Type B pancreatic cell (in vitro differentiated cells): ENCODE data around the gene TAF9B. TPM values are rescaled to one million over a fixed set of nuclear protein-coding genes. Genes with fewer than 3 reads are reported as not detected.

Experiments used
- DNase-seq: peaks from one replicate; pipeline ENCODE4 v3.0.0; 2021; ENCODE audit warnings: mixed read lengths; ENCODE audit not compliant: unreplicated experiment; ENCODE audit errors: extremely low spot score
- H3K27ac Mint-ChIP-seq: 2 replicates; pipeline ENCODE4 v1.8.0; 2021; ENCODE audit warnings: mild to moderate bottlenecking, mixed read lengths
- H3K27me3 Mint-ChIP-seq: 2 replicates; pipeline ENCODE4 v1.8.0; 2021; ENCODE audit warnings: mixed read lengths
- H3K36me3 Mint-ChIP-seq: 2 replicates; pipeline ENCODE4 v1.8.0; 2021; ENCODE audit warnings: mixed read lengths
- H3K4me1 Mint-ChIP-seq: one replicate; pipeline ENCODE4 v1.8.0; 2021; ENCODE audit warnings: mixed read lengths; ENCODE audit not compliant: unreplicated experiment
- H3K4me3 Mint-ChIP-seq: 2 replicates; pipeline ENCODE4 v1.8.0; 2021; ENCODE audit warnings: mild to moderate bottlenecking, mixed read lengths
- H3K9me3 Mint-ChIP-seq: 2 replicates; pipeline ENCODE4 v1.8.0; 2021; ENCODE audit warnings: mixed read lengths
- total RNA-seq: library from RNA; stranded (reverse); gene quantifications from 2 replicates; pipeline ENCODE4 v1.2.1, GENCODE V29; 2021; ENCODE audit warnings: low replicate concordance
- TF ChIP-seq, protein P1 (sequence below): fragments of 200-600 bp; sonication (generic); conservative IDR thresholded peaks from 2 replicates; pipeline ENCODE4 v1.5.0; 2021; ENCODE audit warnings: antibody characterized with exemption, mild to moderate bottlenecking

The TAF9B gene
- total RNA-seq, 1 donor from 2014 or later: 25.1 TPM

DNA sequence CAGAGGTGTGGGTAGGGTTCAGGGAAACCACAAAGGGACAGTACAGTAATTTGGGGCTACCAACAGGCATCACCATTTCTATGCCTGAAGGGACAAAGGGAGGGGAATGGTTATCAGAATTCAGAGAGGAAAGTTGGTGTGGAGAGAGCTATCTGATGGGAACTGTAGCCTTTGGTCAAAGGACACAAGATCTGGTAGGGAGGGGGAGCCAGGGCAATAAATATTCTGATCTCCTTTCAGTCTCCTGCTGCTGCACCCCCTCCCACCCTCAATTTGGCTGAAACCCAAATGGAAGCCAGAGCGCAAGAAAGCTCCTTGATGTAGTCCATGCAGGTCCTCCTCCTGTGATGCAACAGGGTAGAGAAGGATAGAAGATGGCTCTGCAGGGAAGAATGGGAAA lies 20.8 kb downstream of the TAF9B start:
- Mint-ChIP-seq H3K4me1 (no peaks in the 10 kb centered on the region), H3K9me3 (no peaks in the 10 kb centered on the region), H3K27me3 (no peaks in the 10 kb centered on the region), H3K27ac (no peak overlapping the region), H3K4me3 (no peak overlapping the region), H3K36me3 (peaks cover 19% of the 10 kb centered on the region)
- DNase-seq: no peak
- TF ChIP-seq, protein P1, sequence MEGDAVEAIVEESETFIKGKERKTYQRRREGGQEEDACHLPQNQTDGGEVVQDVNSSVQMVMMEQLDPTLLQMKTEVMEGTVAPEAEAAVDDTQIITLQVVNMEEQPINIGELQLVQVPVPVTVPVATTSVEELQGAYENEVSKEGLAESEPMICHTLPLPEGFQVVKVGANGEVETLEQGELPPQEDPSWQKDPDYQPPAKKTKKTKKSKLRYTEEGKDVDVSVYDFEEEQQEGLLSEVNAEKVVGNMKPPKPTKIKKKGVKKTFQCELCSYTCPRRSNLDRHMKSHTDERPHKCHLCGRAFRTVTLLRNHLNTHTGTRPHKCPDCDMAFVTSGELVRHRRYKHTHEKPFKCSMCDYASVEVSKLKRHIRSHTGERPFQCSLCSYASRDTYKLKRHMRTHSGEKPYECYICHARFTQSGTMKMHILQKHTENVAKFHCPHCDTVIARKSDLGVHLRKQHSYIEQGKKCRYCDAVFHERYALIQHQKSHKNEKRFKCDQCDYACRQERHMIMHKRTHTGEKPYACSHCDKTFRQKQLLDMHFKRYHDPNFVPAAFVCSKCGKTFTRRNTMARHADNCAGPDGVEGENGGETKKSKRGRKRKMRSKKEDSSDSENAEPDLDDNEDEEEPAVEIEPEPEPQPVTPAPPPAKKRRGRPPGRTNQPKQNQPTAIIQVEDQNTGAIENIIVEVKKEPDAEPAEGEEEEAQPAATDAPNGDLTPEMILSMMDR: no peak

GRCh38 chrX:78116766-78117165 lies 22.7 kb downstream of the TAF9B start:
- TF ChIP-seq, protein P1: no peak
- H3K4me1 Mint-ChIP-seq: no peaks in the 10 kb centered on the region
- H3K9me3 Mint-ChIP-seq: no peaks in the 10 kb centered on the region
- H3K4me3 Mint-ChIP-seq: no peak overlapping the region
- no peaks in the 10 kb centered on the region for H3K27me3 Mint-ChIP-seq
- no peak overlapping the region for H3K27ac Mint-ChIP-seq
- H3K36me3 Mint-ChIP-seq: peaks cover 15% of the 10 kb centered on the region
- DNase-seq: no peak

GRCh38 chrX:78116365-78116764 lies 23.1 kb downstream of the TAF9B start:
- H3K9me3 Mint-ChIP-seq: no peaks in the 10 kb centered on the region
- H3K4me3 Mint-ChIP-seq: no peak overlapping the region
- H3K27me3 Mint-ChIP-seq: no peaks in the 10 kb centered on the region
- no peak for DNase-seq
- peaks cover 15% of the 10 kb centered on the region for H3K36me3 Mint-ChIP-seq
- TF ChIP-seq, protein P1: no peak
- no peaks in the 10 kb centered on the region for H3K4me1 Mint-ChIP-seq
- no peak overlapping the region for H3K27ac Mint-ChIP-seq

- Mint-ChIP-seq H3K9me3 (no peaks in the 10 kb centered on the region), H3K27ac (no peak overlapping the region), H3K4me1 (peaks cover 19% of the 10 kb centered on the region), H3K4me3 (no peak overlapping the region), H3K27me3 (no peaks in the 10 kb centered on the region), H3K36me3 (peaks cover 4% of the 10 kb centered on the region)
- DNase-seq: no peak
- TF ChIP-seq, protein P1: no peak
These were observed 28.1 kb downstream of the TAF9B start for GRCh38 chrX:78111140-78111931.

DNA sequence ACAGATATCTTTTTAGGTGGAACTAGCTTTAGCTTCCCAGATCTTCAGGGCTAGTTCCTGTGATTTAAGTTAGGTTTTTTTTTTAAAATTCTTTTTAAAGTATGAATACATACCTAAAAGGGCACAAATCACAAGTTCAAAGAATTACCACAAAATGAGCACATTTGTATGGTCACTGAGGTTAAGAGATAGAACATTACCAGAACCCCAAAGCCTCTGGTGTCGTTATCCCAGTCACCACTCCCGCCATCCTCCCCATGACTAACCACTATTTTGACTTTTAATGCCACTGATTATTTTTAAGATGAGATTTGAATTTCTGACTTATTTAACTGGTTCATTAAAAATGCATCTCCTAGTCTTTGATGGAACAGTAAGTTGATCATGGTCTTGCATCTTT lies 30.0 kb downstream of the TAF9B start:
- peaks cover 4% of the 10 kb centered on the region for H3K36me3 Mint-ChIP-seq
- no peaks in the 10 kb centered on the region for H3K9me3 Mint-ChIP-seq
- H3K27me3 Mint-ChIP-seq: no peaks in the 10 kb centered on the region
- no peak overlapping the region for H3K4me3 Mint-ChIP-seq
- no peak for DNase-seq
- no peak overlapping the region for H3K27ac Mint-ChIP-seq
- peaks cover 26% of the 10 kb centered on the region for H3K4me1 Mint-ChIP-seq
- TF ChIP-seq, protein P1: no peak
